ENCODE data around the gene KRTAP5-7. TPM values are rescaled to one million over a fixed set of nuclear protein-coding genes. Genes with fewer than 3 reads are reported as not detected.
"Not testable (repeated sequence)": the region's sequence is repeated elsewhere in the genome, so short reads cannot be mapped to it uniquely, and the experiment has no call there.

The KRTAP5-7 gene
- polyA plus RNA-seq, 1 donor from 2014 or later: 0.56 TPM

GRCh38 chr11:71539017-71539416 is 11.9 kb downstream of the KRTAP5-7 start:
- H4K20me1 ChIP-seq (ENCODE audit: insufficient read depth): no peaks in the 10 kb centered on the region
- no peaks in the 10 kb centered on the region for H3K79me2 ChIP-seq (replicated peaks; ENCODE audit: insufficient read depth, low read length)
- no peak overlapping the region for H3K27ac ChIP-seq (ENCODE audit: low read length)
- H3K4me3 ChIP-seq (ENCODE audit: low read length): no peak overlapping the region
- TF ChIP-seq RAD21 (conservative IDR thresholded peaks at IDR 0.05): no peak
- H3K27me3 ChIP-seq (ENCODE audit: insufficient read depth, low read depth, low read length): no peaks in the 10 kb centered on the region
- no peaks in the 10 kb centered on the region for H3F3A ChIP-seq (ENCODE audit: insufficient read depth, low read length, poor library complexity, severe bottlenecking)
- H3K36me3 ChIP-seq (ENCODE audit: insufficient read depth, low read length): no peaks in the 10 kb centered on the region
- no peak overlapping the region for H3K9ac ChIP-seq (ENCODE audit: low read length)
- H3K9me3 ChIP-seq (ENCODE audit: low read length): no peaks in the 10 kb centered on the region
- H2AFZ ChIP-seq (ENCODE audit: low read depth, low read length): no peak overlapping the region
- no peak overlapping the region for H3K4me2 ChIP-seq (ENCODE audit: low read length)
- H3K9me2 ChIP-seq (ENCODE audit: insufficient read depth, low read length): no peaks in the 10 kb centered on the region

DNA sequence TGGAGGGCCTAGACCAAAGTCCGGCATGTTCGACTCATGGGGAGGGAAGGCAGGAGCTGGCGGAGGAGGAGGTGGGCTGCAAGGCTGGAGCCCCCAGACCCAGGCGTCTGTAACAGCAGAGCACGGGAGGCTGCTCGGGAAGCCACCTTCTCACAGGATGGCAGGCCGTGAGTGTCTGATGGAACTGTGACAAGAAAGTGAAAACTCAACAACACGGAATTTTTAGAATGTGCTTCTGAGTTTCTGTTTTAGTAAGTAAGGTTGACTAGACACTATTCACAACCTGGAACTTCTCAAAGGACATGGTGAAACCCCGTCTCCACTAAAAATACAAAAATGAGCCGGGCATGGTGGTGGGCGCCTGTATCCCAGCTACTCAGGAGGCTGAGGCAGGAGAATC is 12.9 kb downstream of the KRTAP5-7 start:
- H3K27ac ChIP-seq (ENCODE audit: low read length); H3K9ac ChIP-seq (ENCODE audit: low read length); H3K27me3 ChIP-seq (ENCODE audit: insufficient read depth, low read depth, low read length); H2AFZ ChIP-seq (ENCODE audit: low read depth, low read length); H4K20me1 ChIP-seq (ENCODE audit: insufficient read depth); H3K4me2 ChIP-seq (ENCODE audit: low read length); H3K9me3 ChIP-seq (ENCODE audit: low read length); H3K4me3 ChIP-seq (ENCODE audit: low read length); H3K79me2 ChIP-seq (replicated peaks; ENCODE audit: insufficient read depth, low read length); H3K9me2 ChIP-seq (ENCODE audit: insufficient read depth, low read length); H3F3A ChIP-seq (ENCODE audit: insufficient read depth, low read length, poor library complexity, severe bottlenecking); H3K36me3 ChIP-seq (ENCODE audit: insufficient read depth, low read length): not testable (repeated sequence)

- not testable (repeated sequence) for H2AFZ ChIP-seq (ENCODE audit: low read depth, low read length); H3K27me3 ChIP-seq (ENCODE audit: insufficient read depth, low read depth, low read length); H3K9me2 ChIP-seq (ENCODE audit: insufficient read depth, low read length); H3K9me3 ChIP-seq (ENCODE audit: low read length); H3K27ac ChIP-seq (ENCODE audit: low read length); H3K4me2 ChIP-seq (ENCODE audit: low read length); H3K9ac ChIP-seq (ENCODE audit: low read length); H3F3A ChIP-seq (ENCODE audit: insufficient read depth, low read length, poor library complexity, severe bottlenecking); H4K20me1 ChIP-seq (ENCODE audit: insufficient read depth); H3K79me2 ChIP-seq (replicated peaks; ENCODE audit: insufficient read depth, low read length); H3K36me3 ChIP-seq (ENCODE audit: insufficient read depth, low read length); H3K4me3 ChIP-seq (ENCODE audit: low read length)
Observed at GRCh38 chr11:71540521-71541304, 13.6 kb downstream of the KRTAP5-7 start.

- Histone ChIP-seq H3F3A (ENCODE audit: insufficient read depth, low read length, poor library complexity, severe bottlenecking) (no peaks in the 10 kb centered on the region), H2AFZ (ENCODE audit: low read depth, low read length) (no peak overlapping the region), H3K9ac (ENCODE audit: low read length) (no peak overlapping the region), H3K79me2 (replicated peaks; ENCODE audit: insufficient read depth, low read length) (no peaks in the 10 kb centered on the region), H3K9me2 (ENCODE audit: insufficient read depth, low read length) (no peaks in the 10 kb centered on the region), H3K27me3 (ENCODE audit: insufficient read depth, low read depth, low read length) (no peaks in the 10 kb centered on the region), H3K4me2 (ENCODE audit: low read length) (no peak overlapping the region), H3K27ac (ENCODE audit: low read length) (no peak overlapping the region), H3K4me3 (ENCODE audit: low read length) (no peak overlapping the region), H3K9me3 (ENCODE audit: low read length) (no peaks in the 10 kb centered on the region), H4K20me1 (ENCODE audit: insufficient read depth) (no peaks in the 10 kb centered on the region), H3K36me3 (ENCODE audit: insufficient read depth, low read length) (no peaks in the 10 kb centered on the region)
- no peak for TF ChIP-seq SMC3 (conservative IDR thresholded peaks at IDR 0.05; ENCODE audit: poor library complexity)
Observed at GRCh38 chr11:71542382-71542781, 15.3 kb downstream of the KRTAP5-7 start.

- Histone ChIP-seq H3K79me2 (replicated peaks; ENCODE audit: insufficient read depth, low read length) (no peaks in the 10 kb centered on the region), H3K36me3 (ENCODE audit: insufficient read depth, low read length) (no peaks in the 10 kb centered on the region), H3K27ac (ENCODE audit: low read length) (no peak overlapping the region), H3K9me2 (ENCODE audit: insufficient read depth, low read length) (no peaks in the 10 kb centered on the region), H3K9ac (ENCODE audit: low read length) (no peak overlapping the region), H3K4me2 (ENCODE audit: low read length) (no peak overlapping the region), H4K20me1 (ENCODE audit: insufficient read depth) (no peaks in the 10 kb centered on the region), H3K4me3 (ENCODE audit: low read length) (no peak overlapping the region), H3F3A (ENCODE audit: insufficient read depth, low read length, poor library complexity, severe bottlenecking) (no peaks in the 10 kb centered on the region), H3K27me3 (ENCODE audit: insufficient read depth, low read depth, low read length) (no peaks in the 10 kb centered on the region), H3K9me3 (ENCODE audit: low read length) (no peaks in the 10 kb centered on the region), H2AFZ (ENCODE audit: low read depth, low read length) (no peak overlapping the region)
- TF ChIP-seq CTCF (IDR thresholded peaks at IDR 0.05; ENCODE audit: poor library complexity, severe bottlenecking) (no peak), SMC3 (conservative IDR thresholded peaks at IDR 0.05; ENCODE audit: poor library complexity) (no peak), TAF1 (IDR thresholded peaks at IDR 0.05; ENCODE audit: low read depth) (no peak), RAD21 (conservative IDR thresholded peaks at IDR 0.05) (no peak), EP300 (conservative IDR thresholded peaks at IDR 0.05; ENCODE audit: poor library complexity, severe bottlenecking) (no peak), MXI1 (conservative IDR thresholded peaks at IDR 0.05; ENCODE audit: poor library complexity, severe bottlenecking) (no peak), REST (IDR thresholded peaks at IDR 0.05; ENCODE audit: borderline replicate concordance) (no peak)
Observed at GRCh38 chr11:71542879-71543777, 16.1 kb downstream of the KRTAP5-7 start.

All from neural cell (in vitro differentiated cells).